OCI-LY7 (cell line): ENCODE measurements around the gene KLHL26. TPM values are rescaled to one million over a fixed set of nuclear protein-coding genes. Genes with fewer than 3 reads are reported as not detected.

Experiments
- BruUV-seq: library from RNA; stranded (reverse); fragments of 400-500 nt; replicated peaks from 2 replicates; lab custom pipeline; 2021; lab: Mats Ljungman, UMichigan
- CTCF ChIA-PET: fragments of 300-600 bp; sonication (Branson Sonifier 250); formaldehyde crosslinking; loops from one replicate; lab custom pipeline; 2022; ENCODE audit warnings: antibody characterized with exemption; ENCODE audit not compliant: unreplicated experiment; lab: Charles Lee
- POLR2A ChIA-PET: fragments of 300-600 bp; sonication (Branson Sonifier 250); formaldehyde crosslinking; loops from one replicate; lab custom pipeline; 2022; ENCODE audit warnings: antibody characterized with exemption; lab: Charles Lee
- DNase-seq: peaks from one replicate; pipeline ENCODE4 v3.0.0-alpha.2; 2015; ENCODE audit warnings: low spot score
- H2AFZ ChIP-seq: fragments of 200-600 bp; sonication (generic), shearing (Covaris generic); 2 replicates; pipeline ENCODE4 v1.6.1; 2014; ENCODE audit warnings: mild to moderate bottlenecking, antibody characterized with exemption, low read length, moderate library complexity
- H3K27ac ChIP-seq: fragments of 200-600 bp; sonication (generic); 2 replicates; pipeline ENCODE4 v1.5.1; 2014; ENCODE audit warnings: mixed run types, low read depth, mild to moderate bottlenecking, moderate library complexity, low read length, inconsistent platforms; ENCODE audit not compliant: poor library complexity, severe bottlenecking
- H3K36me3 ChIP-seq: fragments of 200-600 bp; sonication (generic); 2 replicates; pipeline ENCODE4 v1.6.1; 2014; ENCODE audit warnings: mild to moderate bottlenecking, antibody characterized with exemption, low read length, moderate library complexity, mixed read lengths; ENCODE audit not compliant: insufficient read depth
- H3K4me1 ChIP-seq: fragments of 200-600 bp; sonication (generic); 2 replicates; pipeline ENCODE4 v1.5.1; 2014; ENCODE audit warnings: mild to moderate bottlenecking, low read length; ENCODE audit not compliant: insufficient read depth, poor library complexity, severe bottlenecking
- H3K4me2 ChIP-seq: fragments of 200-600 bp; sonication (generic); 2 replicates; pipeline ENCODE4 v1.6.1; 2014; ENCODE audit warnings: mild to moderate bottlenecking, low read length
- H3K4me3 ChIP-seq: fragments of 200-600 bp; sonication (generic); 2 replicates; pipeline ENCODE4 v1.5.1; 2014; ENCODE audit warnings: mild to moderate bottlenecking, low read depth, low read length; ENCODE audit not compliant: poor library complexity, severe bottlenecking
- H3K79me2 ChIP-seq: fragments of 200-600 bp; sonication (generic); 2 replicates; pipeline ENCODE4 v1.6.1; 2016; ENCODE audit warnings: low read depth, mild to moderate bottlenecking, low read length, moderate library complexity, mixed read lengths; ENCODE audit not compliant: insufficient read depth
- H3K9me2 ChIP-seq: fragments of 200-600 bp; sonication (generic); 2 replicates; pipeline ENCODE4 v1.6.1; 2016; ENCODE audit warnings: mild to moderate bottlenecking, low read length, mixed read lengths; ENCODE audit not compliant: insufficient read depth
- H3K9me3 ChIP-seq: fragments of 200-600 bp; sonication (generic); 2 replicates; pipeline ENCODE4 v1.6.1; 2014; ENCODE audit warnings: mild to moderate bottlenecking, mixed run types, low read length, mixed read lengths
- H4K20me1 ChIP-seq: fragments of 200-600 bp; sonication (generic); 2 replicates; pipeline ENCODE4 v1.6.1; 2014; ENCODE audit warnings: mild to moderate bottlenecking, antibody characterized with exemption, low read length, moderate library complexity, mixed read lengths; ENCODE audit not compliant: insufficient read depth
- EZH2phosphoT487 ChIP-seq: fragments of 200-600 bp; sonication (generic); IDR thresholded peaks from 2 replicates; pipeline ENCODE4 v1.6.1; 2018; ENCODE audit warnings: low read depth, borderline replicate concordance, mild to moderate bottlenecking, mixed run types, antibody characterized with exemption, low read length, moderate library complexity, mixed read lengths
- intact Hi-C: fragments of 100-400 bp; cut with micrococcal nuclease; formaldehyde crosslinking; loops from one replicate; pipeline ENCODE4 v1.10.0; 2022; ENCODE audit not compliant: unreplicated experiment
- total RNA-seq, 2 experiments: library from RNA; depleted of rRNA in 1 of 2; stranded (reverse); fragments of >200 nt in 1 of 2; shearing (Covaris generic) in 1 of 2; gene quantifications; 2 replicates each; pipeline ENCODE4 v1.2.3, GENCODE V29; 2014 to 2022
- TF ChIP-seq, protein P1 (sequence below): fragments of 200-600 bp; sonication (generic); conservative IDR thresholded peaks from 2 replicates; pipeline ENCODE4 v1.5.1; 2014; ENCODE audit warnings: mild to moderate bottlenecking, antibody characterized with exemption, low read length, moderate library complexity, mixed read lengths

KLHL26 gene
- total RNA-seq, 2 experiments from 2014 or later: 1.0 to 8.9 TPM

GRCh38 chr19:18601875-18602274 is 35.0 kb upstream of the KLHL26 start:
- Histone ChIP-seq H3K36me3 (no peaks in the 10 kb centered on the region), H3K4me2 (no peak overlapping the region), H3K79me2 (no peaks in the 10 kb centered on the region), H3K9me2 (no peaks in the 10 kb centered on the region), H3K27ac (no peak overlapping the region), H4K20me1 (no peaks in the 10 kb centered on the region), H3K4me3 (no peak overlapping the region), H2AFZ (no peak overlapping the region), H3K9me3 (no peaks in the 10 kb centered on the region), H3K4me1 (no peaks in the 10 kb centered on the region)
- intact Hi-C loops: no loop called here
- ChIA-PET POLR2A (no interaction called here), CTCF (no interaction called here)
- DNase-seq: no peak
- no peak for TF ChIP-seq EZH2phosphoT487
- TF ChIP-seq, protein P1, sequence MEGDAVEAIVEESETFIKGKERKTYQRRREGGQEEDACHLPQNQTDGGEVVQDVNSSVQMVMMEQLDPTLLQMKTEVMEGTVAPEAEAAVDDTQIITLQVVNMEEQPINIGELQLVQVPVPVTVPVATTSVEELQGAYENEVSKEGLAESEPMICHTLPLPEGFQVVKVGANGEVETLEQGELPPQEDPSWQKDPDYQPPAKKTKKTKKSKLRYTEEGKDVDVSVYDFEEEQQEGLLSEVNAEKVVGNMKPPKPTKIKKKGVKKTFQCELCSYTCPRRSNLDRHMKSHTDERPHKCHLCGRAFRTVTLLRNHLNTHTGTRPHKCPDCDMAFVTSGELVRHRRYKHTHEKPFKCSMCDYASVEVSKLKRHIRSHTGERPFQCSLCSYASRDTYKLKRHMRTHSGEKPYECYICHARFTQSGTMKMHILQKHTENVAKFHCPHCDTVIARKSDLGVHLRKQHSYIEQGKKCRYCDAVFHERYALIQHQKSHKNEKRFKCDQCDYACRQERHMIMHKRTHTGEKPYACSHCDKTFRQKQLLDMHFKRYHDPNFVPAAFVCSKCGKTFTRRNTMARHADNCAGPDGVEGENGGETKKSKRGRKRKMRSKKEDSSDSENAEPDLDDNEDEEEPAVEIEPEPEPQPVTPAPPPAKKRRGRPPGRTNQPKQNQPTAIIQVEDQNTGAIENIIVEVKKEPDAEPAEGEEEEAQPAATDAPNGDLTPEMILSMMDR: no peak
- BruUV-seq: no TSS peak

GRCh38 chr19:18603255-18603957 is 33.4 kb upstream of the KLHL26 start:
- no TSS peak for BruUV-seq
- TF ChIP-seq, protein P1: 0 out of 2 replicates have a peak, but pooled peaks have one; percentile 20
- no peak for TF ChIP-seq EZH2phosphoT487
- H3K36me3 ChIP-seq: no peaks in the 10 kb centered on the region
- no peaks in the 10 kb centered on the region for H4K20me1 ChIP-seq
- no peak overlapping the region for H3K4me2 ChIP-seq
- no peaks in the 10 kb centered on the region for H3K79me2 ChIP-seq
- POLR2A ChIA-PET: interaction anchor here (0.6 kb wide), 1 partner anchor 54 kb away, joined by 5 read pairs; no protein-coding TSS in a partner anchor
- H3K27ac ChIP-seq: no peak overlapping the region
- no peaks in the 10 kb centered on the region for H3K9me2 ChIP-seq
- H3K4me1 ChIP-seq: no peaks in the 10 kb centered on the region
- no peak for DNase-seq
- intact Hi-C loops: no loop called here
- no peak overlapping the region for H2AFZ ChIP-seq
- CTCF ChIA-PET: no interaction called here
- no peak overlapping the region for H3K4me3 ChIP-seq
- H3K9me3 ChIP-seq: no peaks in the 10 kb centered on the region
